T-cell (primary cell): ENCODE data around the gene SEC16B. TPM values are rescaled to one million over a fixed set of nuclear protein-coding genes. Genes with fewer than 3 reads are reported as not detected.

Source experiments
- ATAC-seq, 4 experiments: fragments of 200-7000 bp in 3 of 4; fragments of 150-1000 bp in 1 of 4; cut with Tn5 transposase; replicated peaks in 1 of 4; 1 replicate in 3 of 4; 2 replicates in 1 of 4; pipeline ENCODE4 v1.10.0; 2021; ENCODE audit warnings: moderate library complexity in 3 of 4, mild to moderate bottlenecking in 2 of 4, moderate number of reproducible peaks in 1 of 4
- CTCF ChIA-PET, 2 donors: fragments of 300-600 bp; sonication (Branson Sonifier 250); formaldehyde crosslinking; loops; one replicate each; lab custom pipeline; 2022; ENCODE audit warnings: antibody characterized with exemption in 2 of 2; lab: Charles Lee
- POLR2A ChIA-PET, 2 donors: fragments of 300-600 bp; sonication (Branson Sonifier 250); formaldehyde crosslinking; loops; one replicate each; lab custom pipeline; 2022; ENCODE audit warnings: antibody characterized with exemption in 2 of 2; lab: Charles Lee
- DNase-seq, 35 experiments: peaks; one replicate each; pipeline versions ENCODE4 v3.0.0 to v3.0.0-alpha.2; 2013 to 2023
- H3K27ac ChIP-seq: one replicate; pipeline ENCODE4 v1.5.1; 2013; ENCODE audit warnings: low read length
- H3K27me3 ChIP-seq, 2 experiments: replicated peaks in 1 of 2; 1 replicate in 1 of 2; 2 replicates in 1 of 2; pipeline versions ENCODE4 v1.6.1 to v1.7.0; 2013; ENCODE audit warnings: low read length in 1 of 2, mixed read lengths in 1 of 2; ENCODE audit not compliant: control insufficient read depth in 2 of 2, insufficient read depth in 2 of 2; ENCODE audit errors: extremely low read depth in 1 of 2
- H3K36me3 ChIP-seq, 2 donors: 1 replicate in 1 of 2; 2 replicates in 1 of 2; pipeline versions ENCODE4 v1.6.1 to v1.7.0; 2013; ENCODE audit warnings: low read length in 1 of 2; ENCODE audit not compliant: control insufficient read depth in 2 of 2, insufficient read depth in 1 of 2; ENCODE audit errors: extremely low read depth in 1 of 2
- H3K4me1 ChIP-seq, 2 experiments: 1 replicate in 1 of 2; 2 replicates in 1 of 2; pipeline versions ENCODE4 v1.6.1 to v1.7.0; 2013; ENCODE audit warnings: low read length in 2 of 2, mixed read lengths in 1 of 2; ENCODE audit not compliant: insufficient read depth in 2 of 2, control insufficient read depth in 1 of 2; ENCODE audit errors: extremely low read depth in 1 of 2
- H3K4me3 ChIP-seq, 2 donors: 1 replicate in 1 of 2; 2 replicates in 1 of 2; pipeline versions ENCODE4 v1.5.1 to v1.7.0; 2013; ENCODE audit warnings: mild to moderate bottlenecking in 2 of 2, low read length in 1 of 2, moderate library complexity in 1 of 2; ENCODE audit not compliant: control insufficient read depth in 1 of 2; ENCODE audit errors: extremely low read depth in 1 of 2
- H3K9me3 ChIP-seq: 2 replicates; pipeline ENCODE4 v1.7.0; 2013
- H3K27ac Mint-ChIP-seq, 2 donors: one replicate each; pipeline ENCODE4 v1.8.0; 2020 to 2021; ENCODE audit warnings: mild to moderate bottlenecking in 2 of 2, mixed read lengths in 2 of 2
- H3K27me3 Mint-ChIP-seq, 2 donors: one replicate each; pipeline ENCODE4 v1.8.0; 2021 to 2022; ENCODE audit warnings: mixed read lengths in 2 of 2
- H3K36me3 Mint-ChIP-seq: one replicate; pipeline ENCODE4 v1.8.0; 2021; ENCODE audit warnings: mixed read lengths
- H3K4me1 Mint-ChIP-seq, 3 donors: one replicate each; pipeline ENCODE4 v1.8.0; 2020 to 2022; ENCODE audit warnings: mixed read lengths in 3 of 3, mild to moderate bottlenecking in 1 of 3
- H3K4me3 Mint-ChIP-seq, 3 donors: one replicate each; pipeline ENCODE4 v1.8.0; 2020 to 2022; ENCODE audit warnings: mild to moderate bottlenecking in 3 of 3, mixed read lengths in 3 of 3, moderate library complexity in 3 of 3
- H3K9me3 Mint-ChIP-seq, 3 donors: one replicate each; pipeline ENCODE4 v1.8.0; 2020 to 2022; ENCODE audit warnings: mixed read lengths in 3 of 3
- WGBS: methylation state at CpG from one replicate; pipeline ENCODE4 v1.1.5; 2013; ENCODE audit warnings: missing lambda C conversion rate; ENCODE audit not compliant: insufficient coverage; 5-methylcytosine and 5-hydroxymethylcytosine counted together
- total RNA-seq, 35 experiments: library from RNA in 6 of 35; stranded (reverse) in 6 of 35; fragments of 120-200 nt in 1 of 35; gene quantifications; one replicate each; pipeline versions ENCODE4 v1.2.1 to v1.2.4 and lab custom pipeline; 2013 to 2026

The SEC16B gene, protein sequence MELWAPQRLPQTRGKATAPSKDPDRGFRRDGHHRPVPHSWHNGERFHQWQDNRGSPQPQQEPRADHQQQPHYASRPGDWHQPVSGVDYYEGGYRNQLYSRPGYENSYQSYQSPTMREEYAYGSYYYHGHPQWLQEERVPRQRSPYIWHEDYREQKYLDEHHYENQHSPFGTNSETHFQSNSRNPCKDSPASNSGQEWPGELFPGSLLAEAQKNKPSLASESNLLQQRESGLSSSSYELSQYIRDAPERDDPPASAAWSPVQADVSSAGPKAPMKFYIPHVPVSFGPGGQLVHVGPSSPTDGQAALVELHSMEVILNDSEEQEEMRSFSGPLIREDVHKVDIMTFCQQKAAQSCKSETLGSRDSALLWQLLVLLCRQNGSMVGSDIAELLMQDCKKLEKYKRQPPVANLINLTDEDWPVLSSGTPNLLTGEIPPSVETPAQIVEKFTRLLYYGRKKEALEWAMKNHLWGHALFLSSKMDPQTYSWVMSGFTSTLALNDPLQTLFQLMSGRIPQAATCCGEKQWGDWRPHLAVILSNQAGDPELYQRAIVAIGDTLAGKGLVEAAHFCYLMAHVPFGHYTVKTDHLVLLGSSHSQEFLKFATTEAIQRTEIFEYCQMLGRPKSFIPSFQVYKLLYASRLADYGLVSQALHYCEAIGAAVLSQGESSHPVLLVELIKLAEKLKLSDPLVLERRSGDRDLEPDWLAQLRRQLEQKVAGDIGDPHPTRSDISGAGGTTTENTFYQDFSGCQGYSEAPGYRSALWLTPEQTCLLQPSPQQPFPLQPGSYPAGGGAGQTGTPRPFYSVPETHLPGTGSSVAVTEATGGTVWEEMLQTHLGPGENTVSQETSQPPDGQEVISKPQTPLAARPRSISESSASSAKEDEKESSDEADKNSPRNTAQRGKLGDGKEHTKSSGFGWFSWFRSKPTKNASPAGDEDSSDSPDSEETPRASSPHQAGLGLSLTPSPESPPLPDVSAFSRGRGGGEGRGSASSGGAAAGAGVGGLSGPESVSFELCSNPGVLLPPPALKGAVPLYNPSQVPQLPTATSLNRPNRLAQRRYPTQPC
- total RNA-seq = not detected
- total RNA-seq (2013) = not detected
- 0 reads per million in 29 experiments for total RNA-seq (lab: John Stamatoyannopoulos, UW)

DNA sequence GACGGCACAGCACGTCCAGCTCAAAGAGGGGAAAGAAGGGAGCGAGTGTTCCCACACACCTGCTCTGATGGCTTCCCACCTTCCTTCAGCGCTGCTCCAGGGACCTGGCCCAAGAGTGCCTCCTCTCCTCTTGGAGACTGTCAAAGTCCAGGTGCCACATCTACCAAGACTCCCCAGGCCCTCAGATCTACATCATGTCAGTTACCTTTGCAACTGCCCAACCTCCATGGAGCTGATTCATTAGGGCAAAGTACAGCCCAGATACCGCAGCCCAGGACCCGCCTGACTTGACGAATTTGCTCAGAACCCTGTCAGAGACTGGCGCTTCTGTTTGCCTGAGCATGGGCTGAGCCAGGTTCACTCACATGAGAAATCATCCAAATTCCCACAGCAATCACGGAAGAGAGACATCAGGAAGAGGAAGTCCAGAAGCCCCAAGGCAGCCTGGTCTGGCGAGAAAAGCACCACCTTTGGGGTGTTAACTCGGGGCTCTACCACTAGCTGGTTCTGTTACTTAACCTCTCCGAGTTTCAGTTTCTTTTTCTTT, at the start of gene SEC16B:
Gene SEC16B (minus strand): TSS at position 234 of the 547 bp plus-strand sequence. CDS start 2,077 bp downstream, outside the sequence.
- no peak within 1 kb of the TSS for H3K27ac Mint-ChIP-seq
- no peaks in the 10 kb centered on the region for H3K27me3 Mint-ChIP-seq
- ChIA-PET CTCF (no interaction called here), POLR2A (no interaction called here)
- no peaks in the 10 kb centered on the region for H3K9me3 ChIP-seq
- H3K4me3 Mint-ChIP-seq = no peak within 1 kb of the TSS
- H3K36me3 ChIP-seq = no peaks in the 10 kb centered on the region
- no peak within 1 kb of the TSS for H3K4me3 ChIP-seq
- H3K9me3 Mint-ChIP-seq = peaks cover 0 to 17% (median 0%) of the 10 kb centered on the region in 3 donors
- no peaks in the 10 kb centered on the region for H3K4me1 ChIP-seq
- ATAC-seq (no peak), DNase-seq (no peak)
- no peaks in the 10 kb centered on the region for H3K4me1 Mint-ChIP-seq
- no peaks in the 10 kb centered on the region for H3K36me3 Mint-ChIP-seq
- H3K27ac ChIP-seq = no peak within 1 kb of the TSS
- 92% methylated on average over 6 of the region's 12 CpGs for WGBS
- H3K27me3 ChIP-seq = no peaks in the 10 kb centered on the region

DNA sequence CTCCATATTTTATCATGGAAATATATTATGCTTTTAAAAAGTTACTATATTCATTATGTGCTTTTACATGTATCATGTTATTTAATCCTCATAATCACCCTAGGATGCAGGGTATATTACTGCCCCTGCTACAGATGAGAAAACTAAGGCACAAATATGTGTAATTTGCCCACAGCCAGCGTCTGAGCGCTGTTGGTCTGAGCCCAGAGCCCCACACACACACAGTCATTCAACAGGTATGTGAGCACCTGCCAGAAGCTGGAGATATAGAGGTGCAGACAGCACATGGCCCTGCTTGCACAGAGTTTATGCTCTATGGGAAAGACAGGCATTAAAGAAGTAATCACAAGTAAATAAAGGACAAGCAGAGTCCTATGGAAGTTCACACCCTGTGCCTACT, 49.8 kb upstream of the SEC16B start:
- peaks cover 0 to 4% of the 10 kb centered on the region in 2 donors for H3K27me3 Mint-ChIP-seq
- no peaks in the 10 kb centered on the region for H3K27me3 ChIP-seq
- no peak for ATAC-seq
- CTCF ChIA-PET = no interaction called here
- H3K27ac Mint-ChIP-seq = no peak overlapping the region
- H3K36me3 ChIP-seq = no peaks in the 10 kb centered on the region
- WGBS = no CpG with 5 or more reads among the region's 2 CpGs
- peaks cover 4 to 10% (median 10%) of the 10 kb centered on the region in 3 donors for H3K9me3 Mint-ChIP-seq
- no peak overlapping the region for H3K4me3 Mint-ChIP-seq
- H3K36me3 Mint-ChIP-seq = no peaks in the 10 kb centered on the region
- no peak overlapping the region for H3K27ac ChIP-seq
- no peak for DNase-seq
- H3K4me3 ChIP-seq = no peak overlapping the region
- no peaks in the 10 kb centered on the region for H3K4me1 ChIP-seq
- H3K4me1 Mint-ChIP-seq = no peaks in the 10 kb centered on the region
- POLR2A ChIA-PET = no interaction called here
- no peaks in the 10 kb centered on the region for H3K9me3 ChIP-seq

DNA sequence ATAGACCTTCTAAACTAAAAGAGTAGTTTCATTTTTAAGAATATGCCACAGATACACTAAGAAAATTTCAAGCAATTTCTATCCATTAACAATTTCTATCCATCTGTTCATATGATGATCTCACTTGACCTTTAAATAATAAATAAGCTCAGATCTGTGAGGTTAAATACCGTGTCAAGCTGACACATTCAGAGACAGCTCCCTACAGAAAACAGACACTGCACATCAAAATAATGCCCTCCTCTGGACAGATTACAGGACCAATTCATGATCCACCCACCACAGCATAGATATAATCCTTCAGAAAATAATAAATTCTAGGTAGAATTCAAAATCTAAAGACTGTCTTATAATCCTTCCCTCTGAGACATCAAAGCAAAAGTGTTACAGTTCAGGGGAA, 49.4 kb upstream of the SEC16B start:
- Mint-ChIP-seq H3K9me3 (peaks cover 4 to 10% (median 10%) of the 10 kb centered on the region in 3 donors), H3K36me3 (no peaks in the 10 kb centered on the region), H3K4me3 (no peak overlapping the region), H3K4me1 (no peaks in the 10 kb centered on the region), H3K27ac (no peak overlapping the region), H3K27me3 (peaks cover 0 to 4% of the 10 kb centered on the region in 2 donors)
- H3K36me3 ChIP-seq = no peaks in the 10 kb centered on the region
- no peak for DNase-seq
- no peaks in the 10 kb centered on the region for H3K4me1 ChIP-seq
- no peaks in the 10 kb centered on the region for H3K9me3 ChIP-seq
- ChIA-PET CTCF (no interaction called here), POLR2A (no interaction called here)
- no peak for ATAC-seq
- no peaks in the 10 kb centered on the region for H3K27me3 ChIP-seq
- no peak overlapping the region for H3K27ac ChIP-seq
- 80% methylated on average over 1 of the region's 1 CpG for WGBS
- no peak overlapping the region for H3K4me3 ChIP-seq

DNA sequence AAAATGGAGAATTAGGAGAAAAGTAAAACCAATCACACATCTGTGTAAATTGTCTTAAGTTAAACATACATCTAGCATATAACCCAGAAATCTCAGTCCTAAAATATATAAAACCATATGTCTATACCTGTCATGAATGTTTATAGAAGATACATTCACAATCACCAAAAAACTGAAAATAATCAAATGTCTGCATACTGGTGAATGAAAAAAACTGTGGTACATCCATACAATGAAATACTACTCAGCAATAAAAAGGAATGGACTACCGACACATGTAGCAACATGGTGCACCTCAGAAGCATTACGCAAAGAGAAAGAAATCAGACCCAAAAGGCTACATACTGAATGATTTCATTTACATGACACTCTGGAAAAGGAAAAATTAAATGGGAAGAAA, 47.7 kb upstream of the SEC16B start:
- no peaks in the 10 kb centered on the region for H3K4me1 Mint-ChIP-seq
- H3K27ac ChIP-seq = no peak overlapping the region
- no peak overlapping the region for H3K4me3 Mint-ChIP-seq
- no CpG with 5 or more reads among the region's 2 CpGs for WGBS
- H3K36me3 Mint-ChIP-seq = no peaks in the 10 kb centered on the region
- ATAC-seq (no peak), DNase-seq (no peak)
- peaks cover 0 to 4% of the 10 kb centered on the region in 2 donors for H3K27me3 Mint-ChIP-seq
- no peaks in the 10 kb centered on the region for H3K36me3 ChIP-seq
- peaks cover 4 to 18% (median 10%) of the 10 kb centered on the region in 3 donors for H3K9me3 Mint-ChIP-seq
- POLR2A ChIA-PET = no interaction called here
- no peaks in the 10 kb centered on the region for H3K27me3 ChIP-seq
- H3K4me3 ChIP-seq = no peak overlapping the region
- no peaks in the 10 kb centered on the region for H3K9me3 ChIP-seq
- no peak overlapping the region for H3K27ac Mint-ChIP-seq
- no peaks in the 10 kb centered on the region for H3K4me1 ChIP-seq
- CTCF ChIA-PET = no interaction called here

DNA sequence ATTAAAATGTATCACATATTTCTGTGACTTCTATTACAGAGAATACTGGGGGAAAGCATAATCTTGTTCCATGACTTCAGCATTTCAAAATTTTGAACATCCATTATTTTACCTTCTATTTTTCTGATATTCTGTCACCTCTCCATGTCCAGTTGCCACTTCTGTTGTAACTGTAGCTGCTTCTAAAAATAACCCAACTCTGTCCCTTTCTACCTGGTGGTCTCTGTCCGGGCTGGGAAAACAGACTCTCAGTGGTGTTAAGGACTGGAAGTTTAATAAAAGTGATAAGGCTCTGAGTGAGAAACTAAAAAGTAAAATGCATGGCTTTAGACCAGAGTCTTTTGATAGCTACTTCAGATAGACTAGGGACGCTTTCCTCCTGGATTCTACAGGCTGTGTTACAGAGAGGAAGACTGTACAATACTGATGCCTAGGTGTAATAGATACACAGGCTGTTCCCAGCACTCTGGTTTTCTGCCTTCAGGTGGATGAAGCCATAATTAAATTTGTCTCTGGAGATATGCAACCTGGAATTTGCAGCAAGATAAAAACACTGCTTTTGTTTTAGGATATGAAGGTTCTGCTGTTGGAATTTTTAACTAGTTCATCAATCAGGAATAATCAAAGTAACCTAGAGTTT, 42.1 kb upstream of the SEC16B start:
- Mint-ChIP-seq H3K36me3 (no peaks in the 10 kb centered on the region), H3K4me3 (no peak overlapping the region), H3K27me3 (no peaks in the 10 kb centered on the region), H3K4me1 (no peaks in the 10 kb centered on the region), H3K9me3 (peaks cover 0 to 13% (median 1%) of the 10 kb centered on the region in 3 donors), H3K27ac (no peak overlapping the region)
- H3K9me3 ChIP-seq = no peaks in the 10 kb centered on the region
- DNase-seq (no peak), ATAC-seq (no peak)
- no peak overlapping the region for H3K4me3 ChIP-seq
- H3K27ac ChIP-seq = no peak overlapping the region
- no peaks in the 10 kb centered on the region for H3K4me1 ChIP-seq
- ChIA-PET POLR2A (no interaction called here), CTCF (no interaction called here)
- WGBS = 80% methylated on average over 1 of the region's 2 CpGs
- H3K36me3 ChIP-seq = no peaks in the 10 kb centered on the region
- no peaks in the 10 kb centered on the region for H3K27me3 ChIP-seq

DNA sequence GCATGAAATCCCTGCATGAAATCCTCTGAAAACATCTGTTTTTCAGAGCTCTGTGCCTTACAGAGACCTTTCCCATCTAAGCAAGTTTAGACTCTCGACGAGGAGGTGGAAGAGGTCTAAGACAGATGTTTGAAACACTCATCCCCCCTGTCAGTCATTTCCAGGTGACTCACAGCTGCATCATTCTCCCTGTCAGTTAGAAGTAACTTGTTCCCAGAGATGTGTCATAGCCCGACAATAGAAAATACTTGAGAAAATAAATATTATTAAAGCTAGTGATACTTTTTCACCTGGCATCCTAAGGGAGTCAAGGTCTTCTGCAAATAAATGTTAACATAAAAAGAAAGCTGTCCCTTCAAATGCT, 41.6 kb upstream of the SEC16B start:
- ATAC-seq (no peak), DNase-seq (no peak)
- Mint-ChIP-seq H3K9me3 (peaks cover 0 to 14% (median 1%) of the 10 kb centered on the region in 3 donors), H3K4me1 (no peaks in the 10 kb centered on the region), H3K36me3 (no peaks in the 10 kb centered on the region), H3K4me3 (no peak overlapping the region), H3K27me3 (no peaks in the 10 kb centered on the region), H3K27ac (no peak overlapping the region)
- Histone ChIP-seq H3K9me3 (no peaks in the 10 kb centered on the region), H3K36me3 (no peaks in the 10 kb centered on the region), H3K27ac (no peak overlapping the region), H3K4me3 (no peak overlapping the region), H3K27me3 (no peaks in the 10 kb centered on the region), H3K4me1 (no peaks in the 10 kb centered on the region)
- ChIA-PET CTCF (no interaction called here), POLR2A (no interaction called here)
- WGBS = no CpG with 5 or more reads among the region's 3 CpGs
